DMS 273 (cell line): Measurements from ENCODE around the gene CIROP.
A peak's percentile ranks its signal among the peaks of the same experiment; 100 is the strongest.
"Not testable (repeated sequence)": the region's sequence is repeated elsewhere in the genome, so short reads cannot be mapped to it uniquely, and the experiment has no call there.

Experiments
- DNase-seq: peaks from one replicate; lab custom pipeline; 2025; ENCODE audit not compliant: unreplicated experiment; lab: John Stamatoyannopoulos, UW

The CIROP gene

GRCh38 chr14:23115039-23115731 is 10.4 kb upstream of the CIROP start:
- no peak for DNase-seq

GRCh38 chr14:23114669-23115038 is 9.9 kb upstream of the CIROP start:
- DNase-seq, result no peak

- DNase-seq, result no peak
These were observed 9.3 kb upstream of the CIROP start for GRCh38 chr14:23114120-23114458.

GRCh38 chr14:23113431-23114119 is 8.8 kb upstream of the CIROP start:
- no peak for DNase-seq

- DNase-seq, result no peak
These were observed 7.8 kb upstream of the CIROP start for GRCh38 chr14:23112359-23113178.

GRCh38 chr14:23110579-23111365 is 6.0 kb upstream of the CIROP start:
- peak; percentile 22 for DNase-seq

- DNase-seq, result no peak
These were observed 5.0 kb upstream of the CIROP start for GRCh38 chr14:23109769-23110168.

GRCh38 chr14:23108169-23108568 is 3.4 kb upstream of the CIROP start:
- DNase-seq, result peak; percentile 18

GRCh38 chr14:23107620-23108019 is 2.8 kb upstream of the CIROP start:
- DNase-seq, result not testable (repeated sequence)

GRCh38 chr14:23106747-23107045 is 1.9 kb upstream of the CIROP start:
- no peak for DNase-seq

GRCh38 chr14:23105348-23105824 is 597 bp upstream of the CIROP start:
- DNase-seq, result no peak

GRCh38 chr14:23104070-23104590 is 659 bp downstream of the CIROP start:
- no peak for DNase-seq

- DNase-seq, result no peak
These were observed 1.2 kb downstream of the CIROP start for GRCh38 chr14:23103581-23103980.

- DNase-seq, result no peak
These were observed 2.0 kb downstream of the CIROP start for GRCh38 chr14:23102801-23103200.

GRCh38 chr14:23101986-23102625 is 2.7 kb downstream of the CIROP start:
- no peak for DNase-seq

GRCh38 chr14:23101213-23101970 is 3.4 kb downstream of the CIROP start:
- no peak for DNase-seq

- DNase-seq, result peak; percentile 30
These were observed 5.5 kb downstream of the CIROP start for GRCh38 chr14:23099212-23099861.

- no peak for DNase-seq
These were observed 7.0 kb downstream of the CIROP start for GRCh38 chr14:23097786-23098185.
